H1 (cell line): ENCODE results near the gene JMJD7.

Source experiments
- CREB1 ChIP-seq: IDR thresholded peaks from 2 replicates; pipeline ENCODE4 v1.6.1; 2012; ENCODE audit warnings: inconsistent platforms
- CTCF ChIP-seq, 3 experiments: IDR thresholded peaks; 1 replicate in 2 of 3; 2 replicates in 1 of 3; pipeline versions ENCODE4 v1.5.1 to v1.6.1; 2011; ENCODE audit warnings: low read length in 3 of 3, mild to moderate bottlenecking in 3 of 3, inconsistent platforms in 2 of 3, low read depth in 1 of 3, moderate library complexity in 1 of 3; ENCODE audit not compliant: insufficient read depth in 1 of 3; ENCODE audit errors: control extremely low read depth in 1 of 3
- EP300 ChIP-seq, 2 experiments: IDR thresholded peaks; 1 replicate in 1 of 2; 2 replicates in 1 of 2; pipeline ENCODE4 v1.6.1; 2011 to 2012; ENCODE audit warnings: low read depth in 2 of 2, low read length in 2 of 2, mild to moderate bottlenecking in 2 of 2, borderline replicate concordance in 1 of 2, inconsistent platforms in 1 of 2, moderate library complexity in 1 of 2
- MAX ChIP-seq: IDR thresholded peaks from 2 replicates; pipeline ENCODE4 v1.6.1; 2012; ENCODE audit warnings: inconsistent platforms
- SIN3A ChIP-seq, 2 experiments: IDR thresholded peaks in 1 of 2; conservative IDR thresholded peaks in 1 of 2; 2 replicates each; pipeline ENCODE4 v1.6.1; 2011 to 2012; ENCODE audit warnings: low read length in 2 of 2, improper control_type of control experiment in 1 of 2, low read depth in 1 of 2, mild to moderate bottlenecking in 1 of 2

GRCh38 chr15:41804916-41805666 lies 22.8 kb upstream of the JMJD7 start:
- TF ChIP-seq MAX (no peak), EP300 (IDR thresholded peaks at IDR 0.05; ENCODE audit: borderline replicate concordance in 1 of 2, low read depth in 2 of 2, low read length in 2 of 2) (no peak), CTCF (IDR thresholded peaks at IDR 0.05; ENCODE audit: control extremely low read depth in 1 of 3, insufficient read depth in 1 of 3, low read depth in 1 of 3, low read length in 3 of 3) (no peak), SIN3A (conservative IDR thresholded peaks at IDR 0.05 in 1 of 2, IDR thresholded peaks at IDR 0.05 in 1 of 2; ENCODE audit: low read depth in 1 of 2, low read length in 2 of 2) (no peak), CREB1 (no peak)
